Left forelimb (tissue), 1 donor: ENCODE measurements around the gene AP1S1.
A peak's percentile ranks its signal among the peaks of the same experiment; 100 is the strongest.
"Not testable (repeated sequence)": the region's sequence is repeated elsewhere in the genome, so short reads cannot be mapped to it uniquely, and the experiment has no call there.

ENCODE experiments used
- DNase-seq: peaks from one replicate; pipeline ENCODE4 v3.0.0-alpha.2; 2018; ENCODE audit warnings: low spot score

AP1S1 gene

DNA sequence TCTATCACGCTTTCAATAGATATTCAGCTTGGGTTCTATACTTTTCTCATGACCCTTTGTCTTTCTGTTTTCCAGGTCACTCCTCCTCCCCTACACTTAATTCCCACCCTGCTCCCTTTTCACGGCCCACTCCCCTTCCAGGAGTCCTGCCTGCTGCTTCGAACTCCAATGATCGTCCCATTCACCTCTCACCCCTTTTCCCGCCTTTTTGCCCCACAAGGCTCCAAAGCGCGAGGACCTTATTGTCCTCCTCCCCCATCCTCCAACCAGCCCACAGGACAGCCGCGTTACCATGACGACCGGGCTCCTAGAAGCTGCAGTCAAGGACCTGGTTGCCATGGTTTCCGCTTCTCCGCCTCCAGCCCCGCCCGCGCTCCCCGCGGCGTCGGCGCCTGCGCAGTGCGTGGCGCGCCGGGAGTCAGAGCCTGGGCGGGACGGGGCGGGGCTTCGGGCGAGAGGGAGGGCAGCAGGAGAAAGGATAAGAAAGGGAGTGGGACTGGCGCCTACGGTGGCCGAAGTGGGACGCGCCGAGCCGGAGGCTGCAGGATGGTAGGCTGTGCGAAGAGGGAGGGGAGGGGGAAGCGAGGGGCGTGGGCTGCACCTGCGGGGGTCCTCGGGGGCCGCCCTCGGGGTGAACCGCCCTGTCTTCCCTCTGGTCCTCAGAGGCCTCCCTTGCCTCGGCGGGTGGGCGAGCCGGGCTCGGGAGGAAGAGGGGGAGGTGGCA is at the start of gene AP1S1:
Gene AP1S1 (plus strand): TSS at position 508 of the 724 bp plus-strand sequence. CDS start 39 bp downstream, at position 547.
- peak; percentile 96 for DNase-seq

DNA sequence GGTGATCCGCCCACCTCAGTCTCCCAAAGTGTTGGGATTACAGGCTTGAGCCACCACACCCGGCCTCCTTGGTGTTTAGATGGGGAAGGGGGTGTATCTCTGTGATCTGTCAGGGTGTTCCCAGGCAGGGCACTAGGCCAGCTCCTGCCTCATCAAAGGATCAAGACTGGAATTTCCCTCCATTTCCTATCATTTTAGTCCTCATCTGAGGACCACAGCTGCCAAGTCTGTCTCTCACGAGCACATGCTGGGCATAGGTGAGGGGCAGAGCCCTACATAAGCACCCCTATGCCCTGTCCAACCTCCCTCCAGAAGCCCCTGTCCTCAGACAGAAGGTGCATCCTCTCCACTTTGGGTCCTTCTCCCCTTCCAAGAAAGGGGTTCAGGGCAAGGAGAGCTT is 49.5 kb upstream of the AP1S1 start:
- DNase-seq: no peak

- not testable (repeated sequence) for DNase-seq
Observed at GRCh38 chr7:101105248-101105647, 49.0 kb upstream of the AP1S1 start.

- DNase-seq: no peak
Observed at GRCh38 chr7:101106386-101106785, 47.9 kb upstream of the AP1S1 start.

- no peak for DNase-seq
Observed at GRCh38 chr7:101108330-101108857, 45.9 kb upstream of the AP1S1 start.

- no peak for DNase-seq
Observed at GRCh38 chr7:101108961-101109360, 45.3 kb upstream of the AP1S1 start.

GRCh38 chr7:101109368-101109767 is 44.9 kb upstream of the AP1S1 start:
- no peak for DNase-seq

DNA sequence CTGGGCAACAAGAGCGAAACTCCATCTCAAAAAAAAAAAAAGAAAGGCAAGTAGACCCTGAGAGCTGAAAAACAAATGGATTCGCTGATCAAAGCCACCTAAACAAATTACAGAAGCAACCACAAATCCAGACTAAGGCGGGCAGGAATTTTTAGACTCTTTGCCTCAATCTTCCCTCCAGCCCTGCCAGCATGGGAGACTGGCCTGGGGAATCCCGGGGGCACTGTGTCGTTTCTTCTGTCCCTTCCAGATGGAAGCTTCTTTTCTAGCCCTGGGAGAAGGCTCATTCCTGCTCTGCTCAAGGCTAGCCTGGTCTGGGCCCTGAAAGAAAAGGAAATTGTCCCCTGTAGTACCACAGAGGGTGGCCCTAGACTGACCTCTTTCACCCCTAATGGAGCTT is 43.0 kb upstream of the AP1S1 start:
- DNase-seq: no peak

- no peak for DNase-seq
Observed at GRCh38 chr7:101112233-101112632, 42.0 kb upstream of the AP1S1 start.

DNA sequence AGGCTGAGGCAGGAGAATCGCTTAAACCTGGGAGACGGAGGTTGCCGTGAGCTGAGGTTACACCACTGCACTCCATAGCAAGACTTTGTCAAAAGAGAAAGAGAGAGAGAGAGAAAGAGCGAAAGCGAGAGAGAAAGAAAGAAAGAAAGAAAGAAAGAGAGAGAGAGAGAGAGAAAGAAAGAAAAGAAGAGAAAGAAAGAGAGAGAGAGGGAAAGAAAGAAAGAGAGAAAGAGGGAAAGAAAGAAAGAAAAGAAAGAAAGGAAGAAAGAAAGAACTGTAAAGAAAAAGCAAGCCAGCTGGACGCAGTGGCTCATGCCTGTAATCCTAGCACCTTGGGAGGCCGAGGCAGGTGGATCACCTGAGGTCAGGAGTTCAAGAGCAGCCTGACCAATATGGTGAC is 41.1 kb upstream of the AP1S1 start:
- DNase-seq: not testable (repeated sequence)

DNA sequence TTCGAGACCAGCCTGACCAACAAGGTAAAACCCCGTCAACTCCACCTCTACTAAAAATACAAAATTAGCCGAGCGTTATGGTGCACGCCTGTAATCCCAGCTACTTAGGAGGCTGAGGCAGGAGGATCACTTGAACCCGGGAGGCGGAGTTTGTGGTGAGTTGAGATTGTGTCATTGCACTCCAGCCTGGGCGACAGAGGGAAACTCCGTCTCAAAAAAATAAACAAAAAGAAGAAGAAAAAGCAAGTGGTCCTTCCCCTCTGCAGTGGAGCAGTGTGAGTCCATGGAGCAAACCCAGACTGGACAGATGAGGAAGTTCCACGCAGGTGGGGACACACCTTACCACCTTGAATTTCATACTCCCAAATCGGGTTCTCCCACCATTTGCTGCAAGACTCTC is 40.4 kb upstream of the AP1S1 start:
- DNase-seq: no peak

GRCh38 chr7:101114492-101114891 is 39.8 kb upstream of the AP1S1 start:
- DNase-seq: no peak

DNA sequence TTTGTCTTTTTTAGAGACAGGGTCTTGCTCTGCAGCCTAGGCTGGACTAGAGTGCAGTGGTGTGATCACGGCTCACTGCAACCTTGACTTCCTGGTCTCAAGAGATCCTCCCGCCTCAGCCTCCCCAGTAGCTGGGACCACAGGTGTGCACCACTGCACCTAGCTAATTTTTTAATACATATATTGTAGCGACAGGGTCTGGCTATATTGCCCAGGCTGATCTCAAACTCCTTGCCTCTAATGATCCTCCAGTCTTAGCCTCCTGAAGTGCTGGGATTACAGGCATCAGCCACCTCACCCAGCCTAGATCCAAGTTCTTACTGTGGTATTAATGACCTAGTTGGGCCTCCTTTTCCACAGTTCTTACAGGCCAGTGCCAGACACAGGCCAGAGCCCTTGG is 39.1 kb upstream of the AP1S1 start:
- no peak for DNase-seq

- DNase-seq: no peak
Observed at GRCh38 chr7:101116898-101117297, 37.4 kb upstream of the AP1S1 start.

DNA sequence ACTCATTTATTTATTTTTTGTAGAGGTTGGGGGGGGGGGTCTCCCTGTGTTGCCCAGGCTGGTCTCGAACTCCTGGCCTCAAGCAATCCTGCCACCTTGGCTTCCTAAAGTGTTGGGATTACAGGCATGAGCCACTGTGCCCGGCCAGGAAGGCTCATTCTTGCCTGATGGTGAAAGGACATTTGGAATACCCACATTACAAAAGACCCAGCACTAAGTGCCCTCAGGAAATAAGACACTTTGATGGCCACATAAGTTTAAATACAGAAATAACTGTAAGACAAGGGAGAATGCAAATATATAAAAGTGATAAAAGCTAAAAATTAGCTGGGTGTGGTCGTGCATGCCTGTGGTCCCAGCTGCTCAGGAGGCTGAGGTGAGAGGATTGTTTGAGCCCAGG is 35.4 kb upstream of the AP1S1 start:
- no peak for DNase-seq

GRCh38 chr7:101119876-101120275 is 34.4 kb upstream of the AP1S1 start:
- no peak for DNase-seq

- no peak for DNase-seq
Observed at GRCh38 chr7:101120315-101120714, 34.0 kb upstream of the AP1S1 start.

DNA sequence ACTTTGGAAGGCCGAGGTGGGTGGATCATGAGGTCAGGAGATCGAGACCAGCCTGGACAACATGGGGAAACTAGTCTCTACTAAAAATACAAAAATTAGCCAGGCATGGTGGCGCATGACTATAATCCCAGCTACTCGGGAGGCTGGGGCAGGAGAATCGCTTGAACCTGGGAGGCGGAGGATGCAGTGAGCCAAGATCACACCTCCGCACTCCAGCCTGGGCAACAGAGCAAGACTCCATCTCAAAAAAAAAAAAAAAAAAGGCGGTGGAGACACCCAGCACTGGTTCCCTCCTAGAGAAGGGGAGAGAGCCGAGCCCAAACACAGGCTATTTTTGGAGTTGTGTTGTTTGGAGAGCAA is 32.7 kb upstream of the AP1S1 start:
- DNase-seq: not testable (repeated sequence)

GRCh38 chr7:101121991-101122932 is 32.0 kb upstream of the AP1S1 start:
- DNase-seq: peak; percentile 88

- DNase-seq: no peak
Observed at GRCh38 chr7:101122933-101123702, 31.2 kb upstream of the AP1S1 start.

DNA sequence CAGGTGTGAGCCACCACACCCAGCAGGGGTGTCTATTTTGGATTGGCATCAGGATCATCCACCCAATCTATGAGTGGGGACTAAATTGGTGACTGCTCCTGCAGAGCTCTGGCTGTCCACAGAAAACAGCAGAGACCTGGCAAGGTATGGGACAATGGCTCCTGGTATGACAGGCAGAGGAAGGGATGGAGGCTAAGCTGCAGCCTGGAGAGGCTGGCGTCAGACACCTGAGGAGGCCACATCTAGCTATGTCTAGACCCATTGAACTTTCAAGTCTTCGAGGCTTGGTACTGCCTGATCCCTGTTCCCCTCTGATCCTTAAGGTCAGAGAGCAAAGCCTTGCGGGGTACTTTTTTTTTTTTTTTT is 30.6 kb upstream of the AP1S1 start:
- no peak for DNase-seq

DNA sequence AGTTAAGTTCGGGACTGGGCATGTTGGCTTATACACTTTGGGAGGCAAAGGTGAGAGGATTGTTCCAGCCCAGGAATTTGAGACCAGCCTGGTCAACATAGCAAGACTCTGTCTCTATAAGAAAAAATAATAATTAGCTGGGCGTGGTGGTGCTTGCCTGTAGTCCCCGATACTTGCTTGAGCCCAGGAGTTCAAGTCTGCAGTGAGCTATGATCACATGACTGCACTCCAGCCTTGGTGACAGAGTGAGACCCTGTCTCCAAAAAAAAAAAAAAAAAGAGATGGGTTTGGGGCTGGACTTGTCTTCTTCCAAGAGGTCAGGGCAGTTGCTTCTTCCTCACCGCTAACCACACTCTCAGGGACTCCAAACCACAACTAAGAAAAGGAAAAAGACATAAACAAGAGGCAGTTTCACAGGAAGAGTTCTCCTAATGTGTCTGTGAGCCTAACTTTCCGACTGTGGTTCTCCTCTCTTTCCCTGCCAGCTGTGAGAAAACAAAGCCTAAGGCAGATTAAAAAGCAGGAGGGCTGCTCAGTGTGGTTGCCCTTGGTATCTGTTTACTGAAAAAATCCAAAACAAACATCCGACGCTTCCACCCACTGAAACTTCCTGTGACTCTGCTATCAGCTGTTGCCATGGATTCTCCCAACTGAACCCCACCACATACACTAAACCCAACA is 29.8 kb upstream of the AP1S1 start:
- DNase-seq: no peak
